T-cell (primary cell): Measurements from ENCODE around the gene CIDEA. TPM values are rescaled to one million over a fixed set of nuclear protein-coding genes. Genes with fewer than 3 reads are reported as not detected.

Experiments used
- ATAC-seq, 4 experiments: fragments of 200-7000 bp in 3 of 4; fragments of 150-1000 bp in 1 of 4; cut with Tn5 transposase; replicated peaks in 1 of 4; 1 replicate in 3 of 4; 2 replicates in 1 of 4; pipeline ENCODE4 v1.10.0; 2021; ENCODE audit warnings: moderate library complexity in 3 of 4, mild to moderate bottlenecking in 2 of 4, moderate number of reproducible peaks in 1 of 4
- CTCF ChIA-PET, 2 donors: fragments of 300-600 bp; sonication (Branson Sonifier 250); formaldehyde crosslinking; loops; one replicate each; lab custom pipeline; 2022; ENCODE audit warnings: antibody characterized with exemption in 2 of 2; lab: Charles Lee
- POLR2A ChIA-PET, 2 donors: fragments of 300-600 bp; sonication (Branson Sonifier 250); formaldehyde crosslinking; loops; one replicate each; lab custom pipeline; 2022; ENCODE audit warnings: antibody characterized with exemption in 2 of 2; lab: Charles Lee
- DNase-seq, 35 experiments: peaks; one replicate each; pipeline versions ENCODE4 v3.0.0 to v3.0.0-alpha.2; 2013 to 2023
- H3K27ac ChIP-seq: one replicate; pipeline ENCODE4 v1.5.1; 2013; ENCODE audit warnings: low read length
- H3K27me3 ChIP-seq, 2 experiments: replicated peaks in 1 of 2; 1 replicate in 1 of 2; 2 replicates in 1 of 2; pipeline versions ENCODE4 v1.6.1 to v1.7.0; 2013; ENCODE audit warnings: low read length in 1 of 2, mixed read lengths in 1 of 2; ENCODE audit not compliant: control insufficient read depth in 2 of 2, insufficient read depth in 2 of 2; ENCODE audit errors: extremely low read depth in 1 of 2
- H3K36me3 ChIP-seq, 2 donors: 1 replicate in 1 of 2; 2 replicates in 1 of 2; pipeline versions ENCODE4 v1.6.1 to v1.7.0; 2013; ENCODE audit warnings: low read length in 1 of 2; ENCODE audit not compliant: control insufficient read depth in 2 of 2, insufficient read depth in 1 of 2; ENCODE audit errors: extremely low read depth in 1 of 2
- H3K4me1 ChIP-seq, 2 experiments: 1 replicate in 1 of 2; 2 replicates in 1 of 2; pipeline versions ENCODE4 v1.6.1 to v1.7.0; 2013; ENCODE audit warnings: low read length in 2 of 2, mixed read lengths in 1 of 2; ENCODE audit not compliant: insufficient read depth in 2 of 2, control insufficient read depth in 1 of 2; ENCODE audit errors: extremely low read depth in 1 of 2
- H3K4me3 ChIP-seq, 2 donors: 1 replicate in 1 of 2; 2 replicates in 1 of 2; pipeline versions ENCODE4 v1.5.1 to v1.7.0; 2013; ENCODE audit warnings: mild to moderate bottlenecking in 2 of 2, low read length in 1 of 2, moderate library complexity in 1 of 2; ENCODE audit not compliant: control insufficient read depth in 1 of 2; ENCODE audit errors: extremely low read depth in 1 of 2
- H3K9me3 ChIP-seq: 2 replicates; pipeline ENCODE4 v1.7.0; 2013
- H3K27ac Mint-ChIP-seq, 2 donors: one replicate each; pipeline ENCODE4 v1.8.0; 2020 to 2021; ENCODE audit warnings: mild to moderate bottlenecking in 2 of 2, mixed read lengths in 2 of 2
- H3K27me3 Mint-ChIP-seq, 2 donors: one replicate each; pipeline ENCODE4 v1.8.0; 2021 to 2022; ENCODE audit warnings: mixed read lengths in 2 of 2
- H3K36me3 Mint-ChIP-seq: one replicate; pipeline ENCODE4 v1.8.0; 2021; ENCODE audit warnings: mixed read lengths
- H3K4me1 Mint-ChIP-seq, 3 donors: one replicate each; pipeline ENCODE4 v1.8.0; 2020 to 2022; ENCODE audit warnings: mixed read lengths in 3 of 3, mild to moderate bottlenecking in 1 of 3
- H3K4me3 Mint-ChIP-seq, 3 donors: one replicate each; pipeline ENCODE4 v1.8.0; 2020 to 2022; ENCODE audit warnings: mild to moderate bottlenecking in 3 of 3, mixed read lengths in 3 of 3, moderate library complexity in 3 of 3
- H3K9me3 Mint-ChIP-seq, 3 donors: one replicate each; pipeline ENCODE4 v1.8.0; 2020 to 2022; ENCODE audit warnings: mixed read lengths in 3 of 3
- WGBS: methylation state at CpG from one replicate; pipeline ENCODE4 v1.1.5; 2013; ENCODE audit warnings: missing lambda C conversion rate; ENCODE audit not compliant: insufficient coverage; 5-methylcytosine and 5-hydroxymethylcytosine counted together
- total RNA-seq, 35 experiments: library from RNA in 6 of 35; stranded (reverse) in 6 of 35; fragments of 120-200 nt in 1 of 35; gene quantifications; one replicate each; pipeline versions ENCODE4 v1.2.1 to v1.2.4 and lab custom pipeline; 2013 to 2026

The CIDEA gene
- total RNA-seq, 5 donors from 2014 or later (not counting 1 experiment from before 2014, with no cell fraction given) = not detected

DNA sequence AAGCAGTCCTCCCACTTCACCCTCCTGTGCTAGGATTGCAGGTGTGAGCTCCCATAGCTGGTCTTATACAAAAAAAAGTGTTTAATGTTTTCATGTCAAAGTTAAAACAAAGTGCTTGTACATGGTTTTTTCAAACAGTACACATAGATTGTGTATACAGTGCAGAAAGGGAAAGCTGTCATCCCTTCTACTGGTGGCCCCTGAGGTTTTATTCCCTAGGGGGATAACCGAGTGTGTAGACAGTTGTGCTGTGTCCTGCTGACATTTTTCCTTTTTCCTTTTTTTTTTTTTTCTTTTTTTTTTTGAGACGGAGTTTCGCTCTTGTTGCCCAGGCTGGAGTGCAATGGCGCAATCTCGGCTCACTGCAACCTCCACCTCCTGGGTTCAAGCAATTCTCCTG lies 64.7 kb downstream of the CIDEA start:
- peaks cover 0 to 1% of the 10 kb centered on the region in 2 experiments for H3K27me3 ChIP-seq
- Mint-ChIP-seq H3K36me3 (peaks cover 11% of the 10 kb centered on the region), H3K27ac (no peak overlapping the region), H3K27me3 (no peaks in the 10 kb centered on the region), H3K4me1 (peaks cover 0 to 2% (median 0%) of the 10 kb centered on the region in 3 donors), H3K4me3 (no peak overlapping the region), H3K9me3 (no peaks in the 10 kb centered on the region)
- no CpG with 5 or more reads among the region's 5 CpGs for WGBS
- CTCF ChIA-PET = no interaction called here
- H3K4me1 ChIP-seq = no peaks in the 10 kb centered on the region
- no peak overlapping the region for H3K27ac ChIP-seq
- ATAC-seq (no peak), DNase-seq (no peak)
- H3K9me3 ChIP-seq = no peaks in the 10 kb centered on the region
- POLR2A ChIA-PET = no interaction called here
- no peak overlapping the region for H3K4me3 ChIP-seq
- no peaks in the 10 kb centered on the region for H3K36me3 ChIP-seq

GRCh38 chr18:12321333-12321732 lies 67.2 kb downstream of the CIDEA start:
- no peaks in the 10 kb centered on the region for H3K27me3 Mint-ChIP-seq
- no peaks in the 10 kb centered on the region for H3K9me3 Mint-ChIP-seq
- no peaks in the 10 kb centered on the region for H3K27me3 ChIP-seq
- ChIA-PET CTCF (no interaction called here), POLR2A (no interaction called here)
- peaks cover 29% of the 10 kb centered on the region for H3K36me3 Mint-ChIP-seq
- no peak overlapping the region for H3K4me3 ChIP-seq
- H3K4me1 Mint-ChIP-seq = peaks cover 0 to 2% (median 0%) of the 10 kb centered on the region in 3 donors
- H3K27ac Mint-ChIP-seq = no peak overlapping the region
- H3K27ac ChIP-seq = no peak overlapping the region
- peaks cover 12 to 18% of the 10 kb centered on the region in 2 donors for H3K36me3 ChIP-seq
- 83% methylated on average over 2 of the region's 4 CpGs for WGBS
- DNase-seq = no peak
- H3K9me3 ChIP-seq = no peaks in the 10 kb centered on the region
- no peak for ATAC-seq
- no peak overlapping the region for H3K4me3 Mint-ChIP-seq
- no peaks in the 10 kb centered on the region for H3K4me1 ChIP-seq

- CTCF ChIA-PET = interaction anchor here in 1 of 2 donors (1.1 kb wide), 1 partner anchor 27 kb away, joined by 3 read pairs; no protein-coding TSS in a partner anchor
- Mint-ChIP-seq H3K9me3 (no peaks in the 10 kb centered on the region), H3K27me3 (no peaks in the 10 kb centered on the region), H3K36me3 (peaks cover 54% of the 10 kb centered on the region), H3K4me3 (no peak overlapping the region), H3K27ac (no peak overlapping the region), H3K4me1 (peaks cover 0 to 7% (median 5%) of the 10 kb centered on the region in 3 donors)
- Histone ChIP-seq H3K4me3 (no peak overlapping the region), H3K9me3 (no peaks in the 10 kb centered on the region), H3K36me3 (peaks cover 15 to 39% of the 10 kb centered on the region in 2 donors), H3K4me1 (peaks cover 0 to 5% of the 10 kb centered on the region in 2 experiments), H3K27ac (no peak overlapping the region), H3K27me3 (no peaks in the 10 kb centered on the region)
- no peak for DNase-seq
- POLR2A ChIA-PET = no interaction called here
- 97% methylated on average over 56 of the region's 58 CpGs for WGBS
- ATAC-seq = no peak
These were observed 71.0 kb downstream of the CIDEA start for GRCh38 chr18:12324991-12325725.

GRCh38 chr18:12325726-12326245 lies 71.6 kb downstream of the CIDEA start:
- ATAC-seq = no peak

DNA sequence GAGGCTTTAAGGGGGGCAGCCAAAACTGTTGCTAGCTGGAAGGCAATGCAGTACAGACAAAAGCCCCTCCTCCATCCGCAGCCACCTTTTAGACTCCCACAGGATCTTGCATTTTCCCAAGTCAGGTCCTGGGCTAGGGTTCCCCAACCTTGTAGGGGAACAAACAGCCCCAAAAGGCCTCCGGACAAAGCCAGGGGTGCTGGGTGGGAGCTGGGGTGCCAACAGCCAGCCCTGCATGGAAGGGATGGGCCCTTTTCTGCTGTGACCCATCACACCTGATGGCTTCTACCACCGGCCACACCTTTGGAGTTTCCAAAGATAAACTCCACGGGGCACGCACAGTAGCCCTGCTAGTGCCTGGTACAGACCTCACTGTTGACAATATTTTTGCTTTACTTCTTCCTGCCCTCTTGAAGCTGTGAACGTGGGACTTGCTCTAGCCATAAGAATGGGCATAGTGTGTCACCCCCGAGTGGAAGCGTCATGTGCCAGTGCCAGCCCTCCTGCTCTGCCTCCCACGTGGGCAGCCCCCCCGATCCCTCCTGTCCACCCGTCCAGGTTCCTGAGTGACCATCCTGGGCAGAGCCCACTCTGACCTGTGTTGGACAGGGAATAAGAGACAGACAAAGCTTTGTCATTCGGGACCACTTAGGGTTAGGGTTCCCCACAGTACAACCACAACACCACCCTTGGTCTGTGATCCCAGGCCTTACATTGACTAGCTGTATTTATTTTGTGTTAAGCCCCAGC lies 72.7 kb downstream of the CIDEA start:
- Mint-ChIP-seq H3K4me3 (no peak overlapping the region), H3K4me1 (peaks cover 0 to 6% (median 5%) of the 10 kb centered on the region in 3 donors), H3K36me3 (peaks cover 51% of the 10 kb centered on the region), H3K27me3 (no peaks in the 10 kb centered on the region), H3K9me3 (no peaks in the 10 kb centered on the region), H3K27ac (no peak overlapping the region)
- ChIA-PET POLR2A (no interaction called here), CTCF (interaction anchor here in 1 of 2 donors (1.1 to 1.5 kb wide), 2 partner anchors 336 to 607 kb away, joined by 5 to 7 read pairs; no protein-coding TSS in a partner anchor)
- Histone ChIP-seq H3K27me3 (no peaks in the 10 kb centered on the region), H3K27ac (no peak overlapping the region), H3K36me3 (peaks cover 15 to 44% of the 10 kb centered on the region in 2 donors), H3K4me3 (no peak overlapping the region), H3K9me3 (no peaks in the 10 kb centered on the region), H3K4me1 (peaks cover 0 to 5% of the 10 kb centered on the region in 2 experiments)
- no peak for ATAC-seq
- WGBS = 99% methylated on average over 10 of the region's 12 CpGs
- no peak for DNase-seq

More at GRCh38 chr18:12325726-12326245, 71.6 kb downstream of the CIDEA start:
- Mint-ChIP-seq H3K27ac (no peak overlapping the region), H3K4me3 (no peak overlapping the region), H3K27me3 (no peaks in the 10 kb centered on the region), H3K36me3 (peaks cover 54% of the 10 kb centered on the region), H3K4me1 (peaks cover 0 to 6% (median 5%) of the 10 kb centered on the region in 3 donors), H3K9me3 (no peaks in the 10 kb centered on the region)
- Histone ChIP-seq H3K36me3 (peaks cover 15 to 39% of the 10 kb centered on the region in 2 donors), H3K27me3 (no peaks in the 10 kb centered on the region), H3K27ac (no peak overlapping the region), H3K9me3 (no peaks in the 10 kb centered on the region), H3K4me1 (peaks cover 0 to 5% of the 10 kb centered on the region in 2 experiments), H3K4me3 (no peak overlapping the region)
- WGBS = 98% methylated on average over 20 of the region's 29 CpGs
- POLR2A ChIA-PET = no interaction called here
- CTCF ChIA-PET = interaction anchor here in 1 of 2 donors (1.1 kb wide), 1 partner anchor 27 kb away, joined by 3 read pairs; no protein-coding TSS in a partner anchor
- DNase-seq = no peak
